HCEC 1CT (cell line): ENCODE data around the gene DTNA.
"Not testable (repeated sequence)": the region's sequence is repeated elsewhere in the genome, so short reads cannot be mapped to it uniquely, and the experiment has no call there.

Source experiments
- DNase-seq: peaks from one replicate; pipeline ENCODE4 v3.0.0-alpha.2; 2017

Gene DTNA

DNA sequence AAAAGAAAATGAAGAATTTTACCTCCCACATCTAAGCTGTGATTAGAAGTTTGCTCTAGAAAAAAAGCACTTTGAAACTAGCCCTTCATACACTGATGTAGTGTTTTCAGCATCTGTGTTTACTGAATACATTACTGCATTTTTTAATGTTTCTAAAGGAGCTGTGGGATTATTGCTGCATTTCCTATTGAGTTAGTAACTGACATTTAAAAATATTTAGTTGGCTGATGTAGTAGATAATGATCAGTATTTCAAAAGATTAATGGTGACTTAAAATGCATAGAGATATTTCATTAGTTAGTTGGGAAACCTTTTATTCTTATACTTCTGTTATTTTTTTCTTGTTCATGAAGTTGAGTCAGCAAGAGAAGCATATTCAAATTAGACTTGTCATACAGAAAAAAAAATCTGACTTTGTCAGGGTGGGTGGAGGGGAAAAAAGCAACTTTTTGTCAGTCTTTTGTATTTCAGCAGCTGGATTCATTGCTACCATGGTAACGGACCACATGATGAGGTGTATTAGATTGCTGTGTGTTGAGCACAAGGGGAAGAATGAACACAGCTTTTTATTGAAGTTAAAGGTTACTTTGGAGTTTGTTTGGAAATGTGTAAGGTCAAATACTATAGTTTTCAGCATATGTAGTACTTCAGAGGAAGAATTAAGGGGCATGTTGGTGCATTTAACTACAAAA, at the start of gene DTNA:
Gene DTNA (plus strand): TSS at position 549 of the 692 bp plus-strand sequence. CDS start 45,679 bp downstream, outside the sequence.
- DNase-seq = peak; percentile 89

DNA sequence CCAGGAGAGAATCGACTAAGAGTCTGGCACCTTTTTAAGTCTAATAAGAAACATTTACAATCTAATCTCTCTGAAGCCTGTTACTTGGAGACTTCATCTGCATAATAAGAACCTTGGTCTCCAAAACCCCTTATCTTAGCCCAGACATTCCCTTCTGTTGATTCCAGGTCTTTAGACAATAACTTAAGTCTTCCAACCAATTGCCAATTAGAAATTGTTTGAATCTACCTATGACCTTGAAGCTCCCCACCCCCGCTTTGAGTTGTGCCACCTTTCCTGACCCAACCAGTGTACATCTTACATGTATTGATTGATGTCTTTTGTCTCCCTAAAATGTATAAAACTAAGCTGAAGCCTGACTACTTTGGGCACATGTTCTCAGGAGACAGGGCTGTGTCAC, 49.5 kb upstream of the DTNA start:
- DNase-seq = no peak

DNA sequence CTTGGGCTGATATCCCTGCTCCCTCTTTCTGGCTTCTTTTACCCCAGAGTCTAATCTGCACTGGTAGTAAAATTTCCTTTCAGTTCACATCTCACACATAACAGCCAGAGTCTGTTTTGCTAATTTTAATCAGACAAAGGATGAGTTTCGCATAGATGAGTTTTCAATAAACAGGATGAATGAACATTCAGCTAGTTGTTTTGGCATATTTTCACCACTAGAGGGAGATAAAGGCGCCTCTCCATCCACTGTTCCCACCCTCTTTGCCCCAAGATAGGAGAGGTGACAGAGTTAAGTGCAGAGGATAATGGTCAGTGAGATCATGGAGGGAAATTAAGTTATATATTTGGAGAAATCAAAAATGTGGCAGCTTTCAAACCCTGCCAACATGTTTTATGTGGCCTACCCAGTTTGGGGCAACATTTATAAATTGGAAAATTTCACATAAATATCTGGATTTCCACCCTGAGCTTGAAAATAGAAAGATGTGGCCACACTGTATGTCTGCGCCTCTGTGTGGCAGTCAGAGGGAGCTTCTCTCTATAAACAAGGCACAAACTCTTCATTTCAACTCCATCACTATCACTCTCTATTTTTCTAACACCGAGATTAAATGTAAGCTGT, 48.5 kb upstream of the DTNA start:
- DNase-seq = peak; percentile 63

DNA sequence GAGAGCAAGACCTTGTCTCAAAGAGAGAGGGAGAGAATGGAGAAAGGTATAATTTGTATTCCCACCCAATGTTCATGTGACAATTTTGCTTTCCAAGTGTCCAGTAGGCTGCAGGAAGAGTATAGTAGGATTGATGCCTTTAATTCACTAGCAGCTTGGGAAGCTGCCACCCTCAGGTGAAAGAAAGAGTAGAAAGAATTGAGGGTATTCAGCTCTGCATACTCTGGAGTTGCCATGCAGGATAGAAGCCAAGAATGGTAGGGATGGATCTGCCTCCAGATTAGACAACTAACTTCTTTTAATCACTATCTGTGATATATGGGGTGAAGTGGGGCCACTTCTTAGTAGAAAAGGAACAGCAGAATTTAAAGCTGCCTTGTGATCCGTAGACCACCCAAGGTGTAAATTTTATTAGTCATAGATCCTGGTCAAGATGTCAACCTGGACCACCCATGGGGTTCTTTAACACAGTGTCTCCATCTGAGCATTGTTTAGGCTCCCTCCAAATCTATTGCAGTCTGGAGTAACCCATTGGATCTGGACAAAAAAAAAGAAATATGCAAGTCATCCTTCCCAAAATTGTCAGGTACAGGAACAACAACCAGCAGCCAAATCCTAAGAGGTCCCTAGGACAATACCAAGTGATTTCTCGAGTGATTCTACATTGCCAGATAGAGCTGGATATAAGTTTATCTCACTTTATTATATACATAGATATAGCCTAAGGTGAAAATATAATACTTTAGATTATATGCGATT, 33.1 kb upstream of the DTNA start:
- no peak for DNase-seq

DNA sequence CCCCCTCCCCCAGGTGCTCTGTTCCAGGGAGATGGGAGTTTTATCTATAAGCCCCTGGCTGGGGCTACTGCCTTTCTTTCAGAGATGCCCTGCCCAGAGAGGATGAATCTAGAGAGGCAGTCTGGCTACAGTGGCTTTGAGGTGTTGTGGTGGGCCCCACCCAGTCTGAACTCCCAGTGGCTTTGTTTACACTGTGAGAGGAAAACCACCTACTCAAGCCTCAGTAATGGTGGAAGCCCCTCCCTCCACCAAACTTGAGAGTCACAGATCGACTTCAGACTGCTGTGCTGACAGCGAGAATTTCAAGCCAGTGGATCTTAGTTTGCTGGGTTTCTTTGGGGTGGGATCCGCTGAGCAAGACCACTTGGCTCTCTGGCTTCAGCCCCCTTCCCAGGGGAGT, 20.3 kb upstream of the DTNA start:
- DNase-seq = not testable (repeated sequence)

DNA sequence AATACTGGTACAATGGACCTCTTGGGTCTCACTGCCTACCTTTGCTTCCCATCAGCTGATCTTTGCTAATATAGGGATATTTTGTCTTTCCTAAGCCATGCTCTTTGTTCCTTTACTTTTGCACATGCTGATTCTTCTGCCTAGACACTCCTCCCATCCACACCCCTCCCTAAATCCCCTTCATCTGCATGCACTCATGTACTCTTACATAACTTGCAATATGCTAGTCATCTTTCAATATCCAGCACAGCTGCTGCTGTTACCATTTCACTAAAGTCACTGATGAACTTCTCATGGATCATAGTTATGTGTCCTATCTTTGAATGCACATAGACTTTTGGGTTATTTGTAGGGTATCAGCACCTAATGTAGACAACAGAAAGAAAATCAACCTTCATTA, 18.5 kb upstream of the DTNA start:
- DNase-seq = no peak

DNA sequence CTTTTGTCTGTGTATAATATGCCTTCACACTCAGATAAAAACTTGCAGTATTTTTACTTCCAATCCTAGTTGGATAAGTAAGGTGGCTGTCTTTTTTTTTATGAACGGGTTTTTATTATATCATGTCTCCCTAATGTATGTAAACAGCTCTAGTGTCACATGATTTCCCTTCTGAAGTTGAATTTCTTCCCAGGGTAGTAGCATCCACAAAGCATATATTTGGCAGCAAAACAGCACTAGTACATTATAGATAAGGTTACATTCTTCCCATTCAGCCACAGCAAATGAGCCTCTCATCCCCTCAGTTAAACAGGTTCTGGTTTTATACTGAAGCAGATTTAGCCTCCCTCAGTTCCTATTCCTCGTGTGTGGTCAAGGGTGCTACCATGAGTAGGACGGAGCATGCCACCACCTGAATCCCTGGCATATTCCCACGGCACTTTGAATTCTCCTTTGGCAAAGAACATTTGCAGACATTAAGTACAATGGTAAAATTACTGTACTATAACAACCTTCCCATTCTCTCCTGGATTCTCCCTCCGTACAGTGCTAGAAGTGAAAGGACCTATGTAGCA, 15.4 kb upstream of the DTNA start:
- no peak for DNase-seq

DNA sequence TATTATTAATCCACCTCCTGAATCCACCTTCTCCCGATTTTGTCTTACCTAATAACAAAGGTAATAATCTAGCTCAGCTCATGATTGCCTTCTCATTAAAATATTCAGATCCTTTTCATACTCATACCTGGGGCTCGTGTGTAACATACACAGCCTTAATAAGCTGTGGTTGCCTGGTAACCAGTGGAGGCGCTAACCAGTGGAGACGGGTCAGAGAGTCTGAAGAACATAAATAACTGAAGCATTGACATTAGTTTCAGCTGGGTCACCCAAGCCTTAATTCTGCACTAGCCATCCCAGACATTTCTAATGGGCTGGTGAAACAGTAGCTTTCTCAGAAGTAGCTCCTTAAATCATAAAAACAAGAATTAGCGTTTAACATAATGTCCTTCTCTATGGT, 14.8 kb upstream of the DTNA start:
- DNase-seq = no peak

DNA sequence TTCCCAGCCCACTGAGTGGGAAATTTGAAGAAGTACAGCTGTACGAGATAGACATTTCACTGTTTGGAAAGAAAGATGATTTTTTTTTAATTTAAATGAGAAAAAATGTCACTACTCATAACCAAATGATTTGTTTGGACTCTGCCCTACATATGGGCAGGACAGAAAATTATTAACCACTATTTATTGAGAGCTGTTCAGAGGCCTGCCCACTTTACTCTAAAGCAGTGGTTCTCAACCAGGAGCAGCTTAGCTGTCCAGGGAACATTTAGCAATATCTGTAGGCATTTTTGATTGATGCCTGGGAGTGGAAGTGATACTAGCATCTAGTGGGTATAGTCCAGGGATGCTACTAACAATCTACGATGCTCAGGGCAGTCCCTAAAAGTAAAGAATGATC, 13.4 kb upstream of the DTNA start:
- DNase-seq = no peak

DNA sequence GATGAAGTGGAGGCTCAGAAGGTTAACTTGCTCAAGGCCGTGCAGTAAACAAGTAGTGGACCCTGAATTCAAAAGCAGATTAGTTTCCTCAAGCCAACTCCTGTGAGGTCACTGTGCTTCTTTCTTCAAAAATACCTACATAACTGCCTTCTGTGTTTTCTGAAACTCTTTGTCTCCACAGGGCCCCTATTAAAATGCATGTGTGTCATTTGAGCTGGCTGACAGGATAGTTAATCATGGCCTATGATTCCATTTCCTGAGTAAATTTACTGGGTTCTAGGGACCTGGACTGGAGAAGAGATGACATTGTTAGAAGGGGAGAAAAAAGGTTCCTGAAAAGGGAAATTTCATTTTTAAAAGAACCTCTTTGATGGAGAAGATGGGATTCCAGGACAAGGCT, 12.9 kb upstream of the DTNA start:
- DNase-seq = no peak

DNA sequence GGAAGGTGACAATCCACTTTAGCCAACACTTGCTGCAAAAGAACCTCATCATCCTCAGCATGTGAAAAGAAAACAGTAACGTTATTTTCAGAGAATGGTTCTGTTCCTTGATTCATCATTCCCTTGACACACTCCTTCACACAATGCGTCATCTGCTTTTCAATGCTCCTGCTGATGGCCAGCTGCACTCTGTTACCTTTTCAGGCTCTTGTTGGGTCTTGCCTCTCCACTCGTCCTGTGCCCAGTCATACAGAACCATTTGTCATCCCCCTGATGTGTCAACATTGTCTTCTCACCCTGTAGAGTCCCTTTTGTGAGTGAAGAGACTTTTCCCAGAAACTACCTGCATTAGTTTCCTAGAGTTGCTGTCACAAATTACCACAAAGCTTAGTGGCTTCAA, 12.2 kb upstream of the DTNA start:
- DNase-seq = no peak

DNA sequence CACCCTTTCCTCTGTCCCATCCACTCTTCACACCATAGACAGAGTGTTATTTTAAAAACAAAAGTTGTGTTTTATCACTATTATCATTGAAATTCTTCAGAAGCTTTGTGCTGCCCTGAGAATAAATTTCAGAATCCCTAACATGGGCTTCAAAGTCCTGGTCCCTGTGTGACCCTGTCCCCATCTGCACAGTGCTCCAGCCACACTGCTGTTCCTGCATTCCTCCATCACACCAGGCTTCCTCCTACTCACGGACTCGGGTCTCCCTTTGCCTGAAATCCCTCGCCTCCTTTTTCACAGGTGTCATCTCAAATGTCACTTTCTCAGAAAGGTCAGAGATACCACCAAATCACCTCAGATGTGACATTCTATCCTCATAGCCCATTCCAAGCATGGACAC, 8.2 kb upstream of the DTNA start:
- no peak for DNase-seq

DNA sequence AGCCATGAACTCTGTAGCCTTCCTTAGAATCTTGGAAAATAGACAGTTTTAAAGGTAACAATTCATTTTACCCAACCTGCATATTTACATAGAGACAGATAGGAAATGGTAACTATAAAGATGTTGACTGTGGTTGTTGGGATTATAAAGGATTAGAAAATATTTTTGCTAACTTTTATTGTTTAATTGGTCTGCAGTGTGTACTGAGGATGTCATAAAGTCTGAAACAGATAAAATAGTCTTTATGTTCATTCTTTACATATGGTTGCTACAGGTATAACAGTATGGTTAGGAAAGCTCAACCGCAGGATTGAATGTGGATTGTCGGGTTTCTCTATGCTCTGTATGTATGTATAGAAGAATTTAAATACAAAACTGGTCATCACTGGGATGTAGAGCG, 7.3 kb upstream of the DTNA start:
- no peak for DNase-seq

DNA sequence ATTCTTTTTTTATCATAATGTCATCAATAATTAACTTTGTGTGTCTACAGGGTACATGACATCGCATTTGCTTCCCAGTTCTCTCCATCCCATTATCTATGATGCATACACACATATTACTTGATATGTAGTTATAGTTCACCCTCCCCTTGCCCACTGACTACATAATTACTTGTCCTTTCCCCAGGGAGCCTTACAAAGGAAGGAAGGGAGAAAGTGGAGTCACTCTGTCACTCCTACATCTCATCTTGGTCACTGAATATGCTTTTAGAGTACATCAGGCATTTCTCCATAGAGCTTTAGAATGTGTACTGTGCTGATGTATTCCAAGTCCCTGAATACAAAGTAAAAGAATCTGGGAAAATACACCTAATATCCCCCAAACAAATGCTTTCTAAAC, 6.0 kb upstream of the DTNA start:
- no peak for DNase-seq

DNA sequence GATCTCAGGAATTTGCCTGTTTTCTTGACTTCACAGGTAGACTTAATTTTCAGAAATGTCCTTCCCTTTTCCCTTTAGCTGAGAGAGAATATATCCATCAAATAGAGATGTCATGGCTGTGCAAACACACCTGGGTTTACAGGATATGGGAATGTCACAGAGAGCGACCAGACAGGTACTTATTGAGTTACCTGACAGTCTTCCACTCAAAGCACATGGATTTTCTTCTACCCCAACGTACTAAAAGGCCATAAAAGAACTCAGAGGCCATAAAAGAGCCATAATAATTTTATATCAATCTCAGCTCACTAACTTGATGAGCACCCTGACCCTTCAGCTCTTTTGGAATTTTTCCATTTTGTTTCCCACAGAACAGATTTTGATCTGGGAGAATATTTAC, 5.3 kb upstream of the DTNA start:
- no peak for DNase-seq

DNA sequence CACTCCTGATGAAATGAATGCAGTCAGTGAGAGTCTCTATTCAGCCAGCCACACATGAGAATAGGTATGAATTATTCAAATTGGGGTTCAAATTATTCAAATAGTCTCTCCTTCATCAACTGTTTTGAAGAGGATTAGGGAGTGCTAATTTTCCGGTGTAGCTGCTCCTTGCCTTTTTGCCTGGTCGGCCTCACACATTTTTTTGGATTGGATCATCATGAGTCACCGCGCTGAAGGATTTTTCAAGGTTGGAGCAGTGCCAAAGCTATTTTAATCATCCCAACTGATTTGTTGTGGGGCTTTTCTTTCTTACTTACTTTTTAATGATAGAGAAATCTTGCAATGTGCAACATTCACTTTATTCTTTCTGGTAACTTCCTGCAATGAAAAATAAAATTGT, 2.4 kb upstream of the DTNA start:
- DNase-seq = peak; percentile 91

DNA sequence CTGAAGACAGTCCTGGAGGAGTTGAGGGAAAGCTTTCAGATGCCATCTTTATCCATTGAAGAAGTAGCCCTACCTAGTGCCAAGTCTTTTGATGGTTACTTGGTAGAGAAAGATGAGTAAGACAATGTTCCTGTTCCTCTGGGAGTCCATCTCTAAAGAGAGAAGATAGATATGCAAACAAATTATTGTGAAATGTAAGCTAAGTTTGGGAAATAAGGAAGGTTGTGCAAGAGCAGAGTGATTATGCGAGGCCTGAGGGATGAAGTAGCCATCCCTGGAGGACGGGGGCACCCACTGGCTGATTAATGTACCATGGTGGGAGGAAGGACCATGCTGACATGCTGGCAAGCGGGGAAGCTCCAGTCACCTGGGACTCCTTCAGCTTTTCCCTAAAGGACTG, 994 bp upstream of the DTNA start:
- DNase-seq = peak; percentile 93

DNA sequence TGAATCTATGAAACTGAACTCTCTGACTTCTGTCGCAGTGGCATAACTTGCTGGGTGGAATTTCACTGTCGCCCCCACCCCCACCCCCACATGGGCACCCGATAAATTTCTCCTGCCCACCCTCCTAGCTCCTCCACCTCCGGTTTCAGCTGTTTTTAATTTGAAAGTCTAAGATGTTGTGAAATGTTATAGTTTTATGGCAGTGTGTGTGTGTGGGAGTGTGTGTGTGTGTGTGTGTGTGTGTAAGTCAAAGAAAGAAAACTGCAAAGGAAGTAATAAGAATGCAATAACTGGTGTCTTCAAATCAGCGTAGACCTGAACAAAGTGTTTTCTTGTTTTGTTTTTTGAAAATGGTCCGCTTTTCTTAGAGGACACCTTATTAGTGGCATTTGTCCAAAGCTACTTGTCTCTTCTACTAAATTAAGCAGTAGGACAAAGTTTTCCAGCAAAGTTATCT, 388 bp downstream of the DTNA start:
- DNase-seq = peak; percentile 50

DNA sequence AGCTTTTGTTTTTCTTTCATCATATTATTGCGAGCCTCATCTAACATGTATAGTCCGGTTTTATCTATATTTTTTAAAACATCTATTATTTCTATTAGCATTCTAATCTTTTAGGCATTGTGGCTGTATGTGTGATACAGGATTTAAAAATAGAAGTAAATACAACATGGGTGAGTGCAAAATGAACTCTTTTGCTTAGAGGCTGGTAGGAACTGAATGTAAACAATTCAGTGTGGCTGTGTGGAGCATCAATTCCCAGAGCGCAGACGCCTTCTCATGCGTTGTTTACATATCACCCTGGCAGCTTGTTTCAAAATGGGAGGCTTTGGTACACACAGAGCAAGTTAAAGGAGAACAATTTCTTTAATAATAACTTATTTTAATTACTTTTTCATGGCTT, 836 bp downstream of the DTNA start:
- DNase-seq = peak; percentile 63

DNA sequence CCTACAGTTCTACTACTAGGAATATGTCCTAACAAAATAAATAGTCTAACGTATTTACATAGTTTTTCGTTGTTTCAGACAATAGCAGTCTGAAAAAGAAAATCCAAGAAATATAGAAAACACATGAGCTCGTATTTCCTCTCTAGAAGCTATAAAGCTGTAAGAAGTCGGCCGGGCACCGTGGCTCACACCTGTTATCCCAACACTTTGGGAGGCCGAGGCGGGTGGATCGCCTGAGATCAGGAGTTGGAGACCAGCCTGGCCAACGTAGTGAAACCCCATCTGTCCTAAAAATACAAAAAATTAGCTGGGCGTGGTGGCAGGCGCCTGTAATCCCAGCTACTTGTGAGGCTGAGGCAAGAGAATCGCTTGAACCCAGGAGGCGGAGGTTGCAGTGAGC, 6.0 kb downstream of the DTNA start:
- not testable (repeated sequence) for DNase-seq

DNA sequence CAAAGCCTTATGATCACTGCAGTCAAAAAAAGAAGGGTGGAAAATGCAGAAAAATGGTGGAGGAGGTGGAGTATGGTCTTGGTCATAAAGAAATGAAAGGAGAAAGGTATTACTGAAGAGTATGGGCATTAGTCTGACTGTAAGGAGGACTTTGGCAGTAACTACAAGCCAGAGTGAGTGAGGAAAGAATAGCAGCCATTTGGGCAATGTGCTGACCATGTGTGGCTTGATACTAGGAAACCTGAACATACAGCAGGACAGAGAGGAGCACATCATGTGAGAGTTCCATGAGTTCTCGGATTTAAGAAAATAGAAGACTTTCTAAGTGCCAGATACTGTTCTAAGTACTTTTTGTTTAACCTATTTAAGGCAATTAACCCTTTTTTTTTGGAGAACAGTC, 8.5 kb downstream of the DTNA start:
- DNase-seq = no peak

DNA sequence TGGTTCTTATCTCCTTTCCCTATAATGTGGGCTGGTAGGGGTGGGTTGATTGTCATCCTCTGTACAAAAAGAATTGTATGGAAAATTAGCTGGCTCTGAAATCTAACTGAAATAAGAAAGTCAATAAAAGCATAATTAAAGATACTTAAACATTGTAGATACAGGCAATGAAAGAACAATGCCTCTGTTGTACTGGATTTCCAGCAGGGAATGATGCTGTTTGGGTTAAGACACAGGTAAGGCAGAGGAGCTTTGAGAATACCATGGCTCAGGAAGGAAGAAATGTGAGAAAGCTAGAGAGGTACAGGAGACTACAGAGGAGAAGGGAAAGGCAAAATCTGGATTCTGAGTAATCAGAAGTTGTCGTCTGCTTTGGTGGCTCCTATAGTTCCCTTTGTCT, 10.1 kb downstream of the DTNA start:
- DNase-seq = no peak

DNA sequence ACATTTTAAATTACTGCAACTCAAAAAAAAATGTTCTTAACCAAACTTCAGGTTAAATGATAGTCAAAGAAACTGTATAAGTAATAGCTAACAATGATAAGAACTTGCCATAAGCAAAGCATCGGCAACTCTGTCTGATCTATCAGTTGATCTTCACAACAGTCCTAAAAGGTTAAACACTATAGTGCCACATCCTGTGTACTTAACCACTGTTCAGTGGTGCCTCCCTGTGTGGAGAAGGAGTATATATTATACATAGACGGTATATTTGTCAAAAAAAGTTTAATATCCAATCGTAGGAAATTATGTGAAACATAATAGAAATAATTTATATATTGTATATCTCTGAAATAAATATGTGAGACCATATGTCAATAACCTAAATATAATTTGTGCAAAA, 13.0 kb downstream of the DTNA start:
- DNase-seq = no peak

DNA sequence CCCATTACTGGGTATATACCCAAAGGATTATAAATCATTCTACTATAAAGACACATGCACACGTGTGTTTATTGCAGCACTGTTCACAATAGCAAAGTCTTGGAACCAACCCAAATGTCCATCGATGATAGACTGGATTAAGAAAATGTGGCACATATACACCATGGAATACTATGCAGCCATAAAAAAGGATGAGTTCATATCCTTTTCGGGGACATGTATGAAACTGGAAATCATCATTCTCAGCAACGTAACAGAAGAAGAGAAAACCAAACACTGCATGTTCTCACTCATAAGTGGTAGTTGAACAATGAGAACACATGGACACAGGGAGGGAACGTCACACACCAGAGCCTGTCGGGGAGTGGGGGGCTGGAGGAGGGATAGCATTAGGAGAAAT, 15.6 kb downstream of the DTNA start:
- not testable (repeated sequence) for DNase-seq
